GM12878 (cell line): ENCODE measurements around the gene HIVEP3. TPM values are rescaled to one million over a fixed set of nuclear protein-coding genes. Genes with fewer than 3 reads are reported as not detected.

Experiments used
- ATAC-seq: fragments of 200-7000 bp; cut with Tn5 transposase; 3 replicates; pipeline ENCODE4 v1.9.1; 2020; ENCODE audit warnings: mild to moderate bottlenecking, moderate library complexity
- BruUV-seq: library from RNA; stranded (reverse); fragments of 400-500 nt; replicated peaks from 2 replicates; lab custom pipeline; 2021; lab: Mats Ljungman, UMichigan
- CTCF ChIA-PET: fragments of 300-600 bp; sonication (Branson Sonifier 250); formaldehyde crosslinking; extraction: SDS; loops from one replicate; lab custom pipeline; 2021; ENCODE audit warnings: inconsistent platforms; lab: Yijun Ruan, JAX
- POLR2A ChIA-PET: fragments of 350-600 bp; formaldehyde crosslinking; extraction: SDS; loops from one replicate; lab custom pipeline; 2021; ENCODE audit warnings: inconsistent platforms; lab: Charles Lee
- RAD21 ChIA-PET: fragments of 300-600 bp; sonication (Branson Sonifier 250); formaldehyde crosslinking; loops from one replicate; lab custom pipeline; 2023; ENCODE audit warnings: antibody characterized with exemption; ENCODE audit not compliant: unreplicated experiment; lab: Charles Lee
- SMC1A ChIA-PET: fragments of 300-600 bp; sonication (Branson Sonifier 250); formaldehyde crosslinking; loops from one replicate; lab custom pipeline; 2023; ENCODE audit not compliant: unreplicated experiment, uncharacterized antibody; lab: Charles Lee
- DNase-seq: peaks from one replicate; pipeline ENCODE4 v3.0.0-alpha.2; 2011; ENCODE audit warnings: low read depth, low spot score
- FAIRE-seq: peaks from 3 replicates; lab custom pipeline; 2011; peaks lifted over from hg19 to GRCh38; lab: Jason Lieb, UNC
- H2AFZ ChIP-seq: 2 replicates; pipeline ENCODE4 v1.6.0; 2011; ENCODE audit warnings: low read depth, low read length, control low read depth; ENCODE audit not compliant: control insufficient read depth
- H3K27ac ChIP-seq: 2 replicates; pipeline ENCODE4 v1.5.1; 2011; ENCODE audit warnings: control low read depth; ENCODE audit not compliant: control insufficient read depth, insufficient read depth
- H3K27me3 ChIP-seq, 2 experiments: replicated peaks in 1 of 2; 2 replicates each; pipeline versions ENCODE4 v1.6.0 to v1.6.1; 2011; ENCODE audit warnings: low read length in 1 of 2; ENCODE audit not compliant: control insufficient read depth in 2 of 2, insufficient read depth in 2 of 2
- H3K36me3 ChIP-seq, 2 experiments: 2 replicates each; pipeline ENCODE4 v1.5.1; 2011; ENCODE audit warnings: low read length in 1 of 2; ENCODE audit not compliant: control insufficient read depth in 2 of 2, insufficient read depth in 2 of 2
- H3K4me1 ChIP-seq: 2 replicates; pipeline ENCODE4 v1.6.1; 2011; ENCODE audit warnings: mild to moderate bottlenecking, low read length, moderate library complexity, mixed read lengths; ENCODE audit not compliant: control insufficient read depth, insufficient read depth
- H3K4me2 ChIP-seq: 2 replicates; pipeline ENCODE4 v1.6.0; 2011; ENCODE audit warnings: control low read depth; ENCODE audit not compliant: control insufficient read depth, insufficient read depth
- H3K4me3 ChIP-seq: fragments of 200-600 bp; sonication (generic); 2 replicates; pipeline ENCODE4 v1.5.1; 2016
- H3K79me2 ChIP-seq: 2 replicates; pipeline ENCODE4 v1.6.0; 2011; ENCODE audit warnings: low read length; ENCODE audit not compliant: control insufficient read depth, insufficient read depth
- H3K9ac ChIP-seq: 2 replicates; pipeline ENCODE4 v1.8.0; 2011; ENCODE audit warnings: low read length, control low read depth, mixed read lengths; ENCODE audit not compliant: control insufficient read depth, insufficient read depth
- H3K9me3 ChIP-seq: replicated peaks from 3 replicates; pipeline ENCODE4 v1.5.1; 2011; ENCODE audit warnings: mild to moderate bottlenecking, low read length; ENCODE audit not compliant: control insufficient read depth, insufficient read depth
- H4K20me1 ChIP-seq: 2 replicates; pipeline ENCODE4 v1.6.0; 2011; ENCODE audit not compliant: control insufficient read depth, insufficient read depth
- CHD2 ChIP-seq: IDR thresholded peaks from 2 replicates; pipeline ENCODE4 v1.6.1; 2011; ENCODE audit warnings: low read depth, low read length, improper control_type of control experiment, borderline replicate concordance
- E4F1 ChIP-seq: fragments of 450-650 bp; IDR thresholded peaks from 2 replicates; pipeline ENCODE4 v1.6.1; 2018; ENCODE audit warnings: borderline replicate concordance, mild to moderate bottlenecking; ENCODE audit not compliant: partially characterized antibody
- GABPA ChIP-seq: IDR thresholded peaks from 2 replicates; pipeline ENCODE4 v1.6.1; 2014; ENCODE audit warnings: antibody characterized with exemption, low read depth, mild to moderate bottlenecking, inconsistent platforms
- SRF ChIP-seq, 2 experiments: IDR thresholded peaks; 2 replicates each; pipeline ENCODE4 v1.6.1; 2011; ENCODE audit warnings: low read depth in 2 of 2, low read length in 2 of 2, mild to moderate bottlenecking in 1 of 2, moderate library complexity in 1 of 2
- YY1 ChIP-seq: IDR thresholded peaks from 2 replicates; pipeline ENCODE4 v1.6.1; 2011; ENCODE audit warnings: low read depth, mild to moderate bottlenecking, low read length
- ZBTB11 ChIP-seq: fragments of 450-650 bp; formaldehyde crosslinking; IDR thresholded peaks from 2 replicates; pipeline ENCODE4 v1.5.0; 2022; ENCODE audit warnings: mild to moderate bottlenecking, missing genetic modification characterization
- ZNF217 ChIP-seq: fragments of 450-650 bp; IDR thresholded peaks from 2 replicates; pipeline ENCODE4 v1.6.1; 2017; ENCODE audit warnings: antibody characterized with exemption, mild to moderate bottlenecking
- ZNF384 ChIP-seq: IDR thresholded peaks from 2 replicates; pipeline ENCODE4 v1.6.1; 2012; ENCODE audit warnings: low read depth, mild to moderate bottlenecking, low read length, improper control_type of control experiment, borderline replicate concordance
- WGBS: methylation state at CpG from one replicate; pipeline ENCODE4 v1.1.6; 2016; ENCODE audit warnings: low lambda C conversion rate; ENCODE audit not compliant: insufficient replicate concordance, insufficient coverage; ENCODE audit errors: missing lambda C conversion rate; 5-methylcytosine and 5-hydroxymethylcytosine counted together
- in situ Hi-C: fragments of 300-500 bp; cut with MboI; formaldehyde crosslinking; loops from 9 replicates; pipeline ENCODE4 v1.14.3; 2018; ENCODE audit warnings: mixed read lengths
- intact Hi-C: fragments of 100-400 bp; cut with micrococcal nuclease; formaldehyde crosslinking; loops from one replicate; pipeline ENCODE4 v1.14.2; 2022; ENCODE audit not compliant: unreplicated experiment
- polyA plus RNA-seq, 11 experiments: library from polyadenylated mRNA; depleted of rRNA in 4 of 11; unstranded in 6 of 11; stranded (reverse) in 5 of 11; fragments of >200 nt; fragmentation: Nextera tagmentation in 4 of 11; fragmentation: Illumina TruSeq in 1 of 11; extraction: Ambion mirVana in 4 of 11; extraction: Trizol in 1 of 11; gene quantifications; 1 replicate in 1 of 11; 2 replicates in 10 of 11; pipeline versions ENCODE4 v1.2.1 to v1.2.3, GENCODE V29; 2011 to 2016; ENCODE audit warnings: inconsistent platforms in 2 of 11, missing spikeins in 2 of 11, low read depth in 1 of 11
- total RNA-seq, 4 experiments: library from RNA; depleted of rRNA in 3 of 4; stranded (reverse); fragments of >200 nt in 3 of 4; fragmentation: Illumina TruSeq in 1 of 4; extraction: Trizol in 1 of 4; gene quantifications; 2 replicates each; pipeline versions ENCODE4 v1.2.1 to v1.2.3, GENCODE V29; 2013 to 2021
- TF ChIP-seq, protein P1 (sequence below): fragments of 450-650 bp; IDR thresholded peaks from 2 replicates; pipeline ENCODE4 v1.6.1; 2016; ENCODE audit warnings: mild to moderate bottlenecking
- TF ChIP-seq, protein P2 (sequence below): IDR thresholded peaks from 2 replicates; pipeline ENCODE4 v1.6.1; 2011; ENCODE audit warnings: mild to moderate bottlenecking, low read depth, low read length, moderate library complexity; ENCODE audit not compliant: insufficient replicate concordance

The HIVEP3 gene
- total and polyA plus RNA-seq, 10 of the 15 experiments (the other 5 are each of a cell fraction or from before 2014, with no cell fraction given), result 1.8 to 13.6 (median 3.8) TPM

- TF ChIP-seq E4F1 (no peak), YY1 (peak; percentile 64; the same call in 1 of the 2 replicates)
Measured at GRCh38 chr1:41516168-41517061, 402.3 kb downstream of the HIVEP3 start (continued).

- in situ Hi-C loops (no loop called here), intact Hi-C loops (loop anchor here (2.0 to 5.0 kb wide), 2 partner anchors 141 to 352 kb away; no protein-coding TSS in a partner anchor)
- ATAC-seq, result no peak
- Histone ChIP-seq H4K20me1 (no peaks in the 10 kb centered on the region), H3K9me3 (no peaks in the 10 kb centered on the region), H3K4me3 (no peak overlapping the region), H3K27me3 (no peaks in the 10 kb centered on the region), H3K4me2 (peak overlapping the region; percentile 89; the same call in 1 of the 2 replicates), H3K36me3 (no peaks in the 10 kb centered on the region; a peak in 2 of 4 replicates), H3K4me1 (peaks cover 6% of the 10 kb centered on the region; the same call in 1 of the 2 replicates), H3K27ac (no peak overlapping the region), H3K79me2 (no peaks in the 10 kb centered on the region), H2AFZ (no peak overlapping the region; the same call in 1 of the 2 replicates), H3K9ac (no peak overlapping the region)
- ChIA-PET SMC1A (interaction anchor here (1.1 to 2.4 kb wide), 8 partner anchors 24 to 658 kb away, joined by 3 to 8 read pairs (median 4); no protein-coding TSS in a partner anchor), CTCF (interaction anchor here (0.6 to 7.0 kb wide), 29 partner anchors 8 to 818 kb away, joined by 3 to 59 read pairs (median 3); no protein-coding TSS in a partner anchor), RAD21 (interaction anchor here (1.0 to 2.2 kb wide), 8 partner anchors 23 to 658 kb away, joined by 3 to 9 read pairs (median 4); no protein-coding TSS in a partner anchor), POLR2A (interaction anchor here (1.6 kb wide), 1 partner anchor 296 kb away, joined by 3 read pairs; no protein-coding TSS in a partner anchor)
- DNase-seq, result no peak
- BruUV-seq, result no TSS peak
- FAIRE-seq, result no peak
- WGBS, result 17% methylated on average over 6 of the region's 6 CpGs
- TF ChIP-seq ZNF384, result no peak
- TF ChIP-seq ZNF217, result no peak
- TF ChIP-seq, protein P1, sequence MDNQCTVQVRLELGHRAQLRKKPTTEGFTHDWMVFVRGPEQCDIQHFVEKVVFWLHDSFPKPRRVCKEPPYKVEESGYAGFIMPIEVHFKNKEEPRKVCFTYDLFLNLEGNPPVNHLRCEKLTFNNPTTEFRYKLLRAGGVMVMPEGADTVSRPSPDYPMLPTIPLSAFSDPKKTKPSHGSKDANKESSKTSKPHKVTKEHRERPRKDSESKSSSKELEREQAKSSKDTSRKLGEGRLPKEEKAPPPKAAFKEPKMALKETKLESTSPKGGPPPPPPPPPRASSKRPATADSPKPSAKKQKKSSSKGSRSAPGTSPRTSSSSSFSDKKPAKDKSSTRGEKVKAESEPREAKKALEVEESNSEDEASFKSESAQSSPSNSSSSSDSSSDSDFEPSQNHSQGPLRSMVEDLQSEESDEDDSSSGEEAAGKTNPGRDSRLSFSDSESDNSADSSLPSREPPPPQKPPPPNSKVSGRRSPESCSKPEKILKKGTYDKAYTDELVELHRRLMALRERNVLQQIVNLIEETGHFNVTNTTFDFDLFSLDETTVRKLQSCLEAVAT, result no peak
- TF ChIP-seq SRF (IDR thresholded peaks at IDR 0.05; ENCODE audit: low read depth in 2 of 2, low read length in 2 of 2), result no peak
- no peak for TF ChIP-seq GABPA
- TF ChIP-seq ZBTB11, result no peak
- TF ChIP-seq, protein P2, sequence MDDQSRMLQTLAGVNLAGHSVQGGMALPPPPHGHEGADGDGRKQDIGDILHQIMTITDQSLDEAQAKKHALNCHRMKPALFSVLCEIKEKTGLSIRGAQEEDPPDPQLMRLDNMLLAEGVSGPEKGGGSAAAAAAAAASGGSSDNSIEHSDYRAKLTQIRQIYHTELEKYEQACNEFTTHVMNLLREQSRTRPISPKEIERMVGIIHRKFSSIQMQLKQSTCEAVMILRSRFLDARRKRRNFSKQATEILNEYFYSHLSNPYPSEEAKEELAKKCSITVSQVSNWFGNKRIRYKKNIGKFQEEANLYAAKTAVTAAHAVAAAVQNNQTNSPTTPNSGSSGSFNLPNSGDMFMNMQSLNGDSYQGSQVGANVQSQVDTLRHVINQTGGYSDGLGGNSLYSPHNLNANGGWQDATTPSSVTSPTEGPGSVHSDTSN, result no peak
- TF ChIP-seq CHD2, result no peak
Measured at GRCh38 chr1:41515778-41516167, 402.9 kb downstream of the HIVEP3 start.
